H1 (cell line): Measurements from ENCODE around the gene SLC5A10. TPM values are rescaled to one million over a fixed set of nuclear protein-coding genes. Genes with fewer than 3 reads are reported as not detected.

ENCODE experiments used
- CTCF ChIA-PET: fragments of 300-600 bp; sonication (Branson Sonifier 250); formaldehyde crosslinking; loops from one replicate; lab custom pipeline; 2021; ENCODE audit not compliant: partially characterized antibody; lab: Charles Lee
- POLR2A ChIA-PET: fragments of 300-600 bp; sonication (Branson Sonifier 250); formaldehyde crosslinking; loops from one replicate; lab custom pipeline; 2021; ENCODE audit warnings: inconsistent platforms; ENCODE audit not compliant: partially characterized antibody; lab: Charles Lee
- DNase-seq, 2 experiments: peaks; one replicate each; pipeline versions ENCODE4 v3.0.0 to v3.0.0-alpha.2; 2010 to 2022; ENCODE audit warnings: low spot score in 2 of 2, low read depth in 1 of 2, mixed read lengths in 1 of 2
- FAIRE-seq: peaks from 2 replicates; lab custom pipeline; 2011; peaks lifted over from hg19 to GRCh38; lab: Jason Lieb, UNC
- H2AFZ ChIP-seq: 2 replicates; pipeline ENCODE4 v1.8.1; 2012; ENCODE audit warnings: low read length, inconsistent platforms
- H2AK5ac ChIP-seq: 2 replicates; pipeline ENCODE4 v1.6.1; 2013; ENCODE audit warnings: low read depth, low read length
- H2BK120ac ChIP-seq: replicated peaks from 2 replicates; pipeline ENCODE3; 2013; ENCODE audit warnings: low read depth, low read length, inconsistent platforms
- H2BK12ac ChIP-seq: 2 replicates; pipeline ENCODE4 v1.6.1; 2013; ENCODE audit warnings: low read depth, low read length
- H2BK15ac ChIP-seq: 2 replicates; pipeline ENCODE4 v1.6.1; 2013; ENCODE audit warnings: low read length
- H2BK20ac ChIP-seq: 2 replicates; pipeline ENCODE4 v1.6.1; 2013; ENCODE audit warnings: low read length
- H2BK5ac ChIP-seq: 2 replicates; pipeline ENCODE4 v1.6.1; 2013; ENCODE audit warnings: low read depth, low read length
- H3K14ac ChIP-seq: 2 replicates; pipeline ENCODE4 v1.6.1; 2013; ENCODE audit warnings: inconsistent platforms; ENCODE audit not compliant: insufficient read length
- H3K18ac ChIP-seq: 2 replicates; pipeline ENCODE4 v1.6.1; 2013; ENCODE audit warnings: low read length; ENCODE audit errors: extremely low read depth
- H3K23ac ChIP-seq: 2 replicates; pipeline ENCODE4 v1.6.1; 2013; ENCODE audit warnings: inconsistent platforms; ENCODE audit not compliant: insufficient read length
- H3K23me2 ChIP-seq: 2 replicates; pipeline ENCODE4 v1.6.1; 2013; ENCODE audit warnings: low read depth, low read length
- H3K27ac ChIP-seq: 2 replicates; pipeline ENCODE4 v1.6.1; 2011; ENCODE audit warnings: low read depth, low read length, inconsistent platforms
- H3K27me3 ChIP-seq, 4 experiments: replicated peaks in 1 of 4; 1 replicate in 1 of 4; 2 replicates in 3 of 4; pipeline versions ENCODE4 v1.6.1 to v1.8.1; 2011 to 2013; ENCODE audit warnings: low read length in 3 of 4, mild to moderate bottlenecking in 3 of 4, inconsistent platforms in 2 of 4, mixed read lengths in 2 of 4, moderate library complexity in 1 of 4; ENCODE audit not compliant: control insufficient read depth in 3 of 4, insufficient read depth in 3 of 4; ENCODE audit errors: extremely low read depth in 1 of 4
- H3K36me3 ChIP-seq, 4 experiments: 2 replicates each; pipeline versions ENCODE4 v1.6.1 to v1.8.1; 2011 to 2013; ENCODE audit warnings: mild to moderate bottlenecking in 4 of 4, low read length in 3 of 4, moderate library complexity in 2 of 4, control low read depth in 1 of 4, inconsistent platforms in 1 of 4; ENCODE audit not compliant: insufficient read depth in 4 of 4, control insufficient read depth in 2 of 4
- H3K4ac ChIP-seq: replicated peaks from 2 replicates; pipeline ENCODE3; 2013; ENCODE audit warnings: low read length, low read depth, mixed read lengths, inconsistent platforms; ENCODE audit not compliant: insufficient read length
- H3K4me1 ChIP-seq, 4 experiments: replicated peaks in 1 of 4; 1 replicate in 1 of 4; 2 replicates in 3 of 4; pipeline versions ENCODE4 v1.6.1 to v1.8.1; 2011 to 2013; ENCODE audit warnings: low read length in 3 of 4, inconsistent platforms in 2 of 4, mixed read lengths in 1 of 4; ENCODE audit not compliant: insufficient read depth in 4 of 4, control insufficient read depth in 3 of 4
- H3K4me2 ChIP-seq, 2 experiments: 2 replicates each; pipeline versions ENCODE4 v1.6.1 to v1.8.1; 2011 to 2013; ENCODE audit warnings: low read depth in 2 of 2, low read length in 2 of 2, control low read depth in 1 of 2, inconsistent platforms in 1 of 2, mild to moderate bottlenecking in 1 of 2; ENCODE audit not compliant: insufficient read depth in 1 of 2
- H3K4me3 ChIP-seq, 4 experiments: fragments of 200-600, 300-600 bp in 1 of 4; sonication (generic), shearing (Covaris generic), sonication (Bioruptor Twin) in 1 of 4; 2 replicates each; pipeline versions ENCODE4 v1.5.1 to v1.8.1; 2011 to 2016; ENCODE audit warnings: low read length in 4 of 4, low read depth in 3 of 4, control low read depth in 2 of 4, inconsistent platforms in 2 of 4, mild to moderate bottlenecking in 2 of 4, mixed read lengths in 1 of 4, moderate library complexity in 1 of 4; ENCODE audit not compliant: insufficient read depth in 2 of 4; ENCODE audit errors: extremely low read depth in 1 of 4
- H3K56ac ChIP-seq: replicated peaks from 2 replicates; pipeline ENCODE3; 2013; ENCODE audit warnings: low read depth, mild to moderate bottlenecking, mixed read lengths, low read length, inconsistent platforms; ENCODE audit not compliant: insufficient read length
- H3K79me1 ChIP-seq: 2 replicates; pipeline ENCODE4 v1.6.1; 2013; ENCODE audit warnings: low read depth, low read length, control low read depth
- H3K79me2 ChIP-seq, 2 experiments: 2 replicates each; pipeline versions ENCODE4 v1.6.1 to v1.8.1; 2012 to 2013; ENCODE audit warnings: low read length in 2 of 2, mild to moderate bottlenecking in 2 of 2, inconsistent platforms in 1 of 2; ENCODE audit not compliant: insufficient read depth in 2 of 2, control insufficient read depth in 1 of 2
- H3K9ac ChIP-seq, 4 experiments: replicated peaks in 1 of 4; 1 replicate in 1 of 4; 2 replicates in 3 of 4; pipeline versions ENCODE4 v1.6.1 to v1.8.1; 2011 to 2013; ENCODE audit warnings: low read depth in 3 of 4, low read length in 3 of 4, control low read depth in 2 of 4, mild to moderate bottlenecking in 2 of 4, moderate library complexity in 2 of 4, inconsistent platforms in 1 of 4; ENCODE audit errors: extremely low read depth in 1 of 4
- H3K9me3 ChIP-seq, 2 experiments: 2 replicates each; pipeline versions ENCODE4 v1.6.1 to v1.8.1; 2012 to 2013; ENCODE audit warnings: mild to moderate bottlenecking in 2 of 2, moderate library complexity in 2 of 2, control low read depth in 1 of 2, inconsistent platforms in 1 of 2, low read depth in 1 of 2, low read length in 1 of 2, mixed read lengths in 1 of 2; ENCODE audit not compliant: insufficient read depth in 2 of 2
- H4K20me1 ChIP-seq, 2 experiments: replicated peaks in 1 of 2; 2 replicates each; pipeline versions ENCODE3 to v1.8.1; 2011 to 2013; ENCODE audit warnings: inconsistent platforms in 2 of 2, low read length in 2 of 2, mild to moderate bottlenecking in 1 of 2; ENCODE audit not compliant: insufficient read depth in 2 of 2, control insufficient read depth in 1 of 2
- H4K5ac ChIP-seq: 2 replicates; pipeline ENCODE4 v1.6.1; 2013; ENCODE audit warnings: low read length, low read depth, mixed read lengths, inconsistent platforms; ENCODE audit not compliant: insufficient read length
- H4K8ac ChIP-seq: 2 replicates; pipeline ENCODE4 v1.8.0; 2013; ENCODE audit warnings: mild to moderate bottlenecking, moderate library complexity, low read length, inconsistent platforms; ENCODE audit not compliant: insufficient read depth; ENCODE audit errors: extremely low read depth
- H4K91ac ChIP-seq: replicated peaks from 2 replicates; pipeline ENCODE3; 2013; ENCODE audit warnings: low read length, mixed read lengths, inconsistent platforms; ENCODE audit not compliant: insufficient read length
- BACH1 ChIP-seq: IDR thresholded peaks from 2 replicates; pipeline ENCODE4 v1.6.1; 2012; ENCODE audit warnings: low read length, improper control_type of control experiment
- TAF1 ChIP-seq: IDR thresholded peaks from 2 replicates; pipeline ENCODE4 v1.6.1; 2011; ENCODE audit warnings: mild to moderate bottlenecking, low read depth, low read length
- whole genome bisulfite sequencing, 2 experiments: shearing (Covaris generic) in 1 of 2; methylation state at CpG; one replicate each; pipeline versions ENCODE4 v1.1.6 to v1.1.7; 2013 to 2015; ENCODE audit warnings: low lambda C conversion rate in 2 of 2, mixed read lengths in 2 of 2, inconsistent platforms in 1 of 2, low coverage in 1 of 2, missing lambda C conversion rate in 1 of 2; ENCODE audit not compliant: insufficient replicate concordance in 2 of 2, insufficient coverage in 1 of 2, insufficient read length in 1 of 2; ENCODE audit errors: extremely low coverage in 1 of 2, missing lambda C conversion rate in 1 of 2; 5-methylcytosine and 5-hydroxymethylcytosine counted together
- polyA plus RNA-seq, 7 experiments: library from polyadenylated mRNA; depleted of rRNA in 3 of 7; stranded (reverse) in 5 of 7; unstranded in 2 of 7; fragments of >200 nt in 5 of 7; fragments of 200-250 nt in 2 of 7; gene quantifications; 1 replicate in 5 of 7; 2 replicates in 1 of 7; 4 replicates in 1 of 7; pipeline versions ENCODE4 v1.2.1 to v1.2.3, GENCODE V29; 2011 to 2013; ENCODE audit warnings: missing spikeins in 2 of 7, mixed read lengths in 2 of 7
- total RNA-seq: library from RNA; stranded (reverse); fragmentation: NEBNext Ultra II Directional; extraction: Animal tissue kit (Norgen Biotek cat#: 25700); gene quantifications from 2 replicates; pipeline ENCODE4 v1.2.1, GENCODE V29; 2021
- TF ChIP-seq, protein P1 (sequence below), 3 experiments: IDR thresholded peaks; 1 replicate in 2 of 3; 2 replicates in 1 of 3; pipeline versions ENCODE4 v1.5.1 to v1.6.1; 2011; ENCODE audit warnings: low read length in 3 of 3, mild to moderate bottlenecking in 3 of 3, inconsistent platforms in 2 of 3, low read depth in 1 of 3, moderate library complexity in 1 of 3; ENCODE audit not compliant: insufficient read depth in 1 of 3; ENCODE audit errors: control extremely low read depth in 1 of 3

The SLC5A10 gene
- total and polyA plus RNA-seq, 2 of the 8 experiments (the other 6 are each of a cell fraction or from before 2014, with no cell fraction given) = 0.05 to 0.11 TPM

DNA sequence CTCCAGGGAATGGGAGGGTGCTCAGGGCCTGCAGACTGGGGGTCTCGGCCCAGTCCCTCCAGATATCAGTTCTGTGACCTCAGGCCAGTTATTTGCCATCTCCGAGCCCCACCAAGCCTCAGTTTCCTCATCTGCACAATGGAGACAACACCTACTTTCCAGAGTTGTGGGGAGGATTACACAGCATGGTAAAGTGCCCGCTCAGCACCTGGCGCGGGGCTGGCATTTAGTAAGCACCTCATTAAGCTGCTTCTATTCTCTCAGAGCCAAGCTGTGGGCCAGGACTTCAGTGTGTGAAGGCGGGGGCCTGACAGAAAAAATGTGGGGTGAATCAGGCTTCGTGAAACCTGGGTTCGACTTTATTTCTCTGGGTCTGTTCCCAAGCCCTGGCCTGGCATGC lies 47.4 kb downstream of the SLC5A10 start:
- no peak overlapping the region for H3K56ac ChIP-seq
- FAIRE-seq = no peak
- H2AFZ ChIP-seq = no peak overlapping the region
- H2BK12ac ChIP-seq = no peak overlapping the region
- no peak overlapping the region for H3K14ac ChIP-seq
- H2BK15ac ChIP-seq = no peak overlapping the region
- peaks cover 4 to 38% (median 6%) of the 10 kb centered on the region in 4 experiments; a peak in 6 of 8 replicates for H3K36me3 ChIP-seq
- H4K20me1 ChIP-seq = peaks cover 21 to 32% of the 10 kb centered on the region in 2 experiments
- no peak overlapping the region for H4K5ac ChIP-seq
- H3K23ac ChIP-seq = no peak overlapping the region
- H2AK5ac ChIP-seq = no peak overlapping the region
- H2BK120ac ChIP-seq = no peak overlapping the region
- H3K27ac ChIP-seq = no peak overlapping the region
- no peak overlapping the region for H3K18ac ChIP-seq
- CTCF ChIA-PET = interaction anchor here (1.2 to 4.3 kb wide), 2 partner anchors 39 to 41 kb away, joined by 3 to 18 read pairs; no protein-coding TSS in a partner anchor
- no peak overlapping the region for H2BK20ac ChIP-seq
- H3K4ac ChIP-seq = no peak overlapping the region
- H3K9me3 ChIP-seq = no peaks in the 10 kb centered on the region
- H3K9ac ChIP-seq = no peak overlapping the region
- H4K91ac ChIP-seq = no peak overlapping the region
- POLR2A ChIA-PET = no interaction called here
- peaks cover 45% of the 10 kb centered on the region for H3K79me1 ChIP-seq
- H2BK5ac ChIP-seq = no peak overlapping the region
- H3K4me1 ChIP-seq = peaks cover 0 to 14% (median 12%) of the 10 kb centered on the region in 4 experiments; a peak in 6 of 7 replicates
- no peak overlapping the region for H3K4me3 ChIP-seq
- no peak for DNase-seq
- TF ChIP-seq, protein P1, sequence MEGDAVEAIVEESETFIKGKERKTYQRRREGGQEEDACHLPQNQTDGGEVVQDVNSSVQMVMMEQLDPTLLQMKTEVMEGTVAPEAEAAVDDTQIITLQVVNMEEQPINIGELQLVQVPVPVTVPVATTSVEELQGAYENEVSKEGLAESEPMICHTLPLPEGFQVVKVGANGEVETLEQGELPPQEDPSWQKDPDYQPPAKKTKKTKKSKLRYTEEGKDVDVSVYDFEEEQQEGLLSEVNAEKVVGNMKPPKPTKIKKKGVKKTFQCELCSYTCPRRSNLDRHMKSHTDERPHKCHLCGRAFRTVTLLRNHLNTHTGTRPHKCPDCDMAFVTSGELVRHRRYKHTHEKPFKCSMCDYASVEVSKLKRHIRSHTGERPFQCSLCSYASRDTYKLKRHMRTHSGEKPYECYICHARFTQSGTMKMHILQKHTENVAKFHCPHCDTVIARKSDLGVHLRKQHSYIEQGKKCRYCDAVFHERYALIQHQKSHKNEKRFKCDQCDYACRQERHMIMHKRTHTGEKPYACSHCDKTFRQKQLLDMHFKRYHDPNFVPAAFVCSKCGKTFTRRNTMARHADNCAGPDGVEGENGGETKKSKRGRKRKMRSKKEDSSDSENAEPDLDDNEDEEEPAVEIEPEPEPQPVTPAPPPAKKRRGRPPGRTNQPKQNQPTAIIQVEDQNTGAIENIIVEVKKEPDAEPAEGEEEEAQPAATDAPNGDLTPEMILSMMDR (IDR thresholded peaks at IDR 0.05; ENCODE audit: control extremely low read depth in 1 of 3, insufficient read depth in 1 of 3, low read depth in 1 of 3, low read length in 3 of 3) = no peak
- TF ChIP-seq TAF1 = no peak
- TF ChIP-seq BACH1 = no peak
- peaks cover 5% of the 10 kb centered on the region for H3K23me2 ChIP-seq
- WGBS, 2 experiments = 92% methylated on average over 8 of the region's 8 CpGs; no CpG with 5 or more reads in 1 of the 2 experiments
- no peak overlapping the region; the same call in 1 of the 2 replicates for H4K8ac ChIP-seq
- H3K4me2 ChIP-seq = no peak overlapping the region
- no peaks in the 10 kb centered on the region for H3K27me3 ChIP-seq
- peaks cover 8 to 87% of the 10 kb centered on the region in 2 experiments; a peak in 3 of 4 replicates for H3K79me2 ChIP-seq
